Esophagus squamous epithelium (tissue), 4 donors: Measurements from ENCODE around the gene RAB44.

Experiments used
- POLR2A ChIP-seq, 4 donors: fragments of 450-650 bp; IDR thresholded peaks; one replicate each; pipeline ENCODE4 v1.6.1; 2017; ENCODE audit warnings: antibody characterized with exemption in 4 of 4, mild to moderate bottlenecking in 4 of 4, moderate library complexity in 3 of 4
- TF ChIP-seq, protein P1 (sequence below), 6 experiments: fragments of 450-650 bp in 4 of 6; fragments of 200-600 bp in 2 of 6; sonication (generic) in 2 of 6; IDR thresholded peaks; one replicate each; pipeline ENCODE4 v1.5.1; 2016 to 2019; ENCODE audit warnings: antibody characterized with exemption in 6 of 6, mild to moderate bottlenecking in 4 of 6, moderate library complexity in 4 of 6

DNA sequence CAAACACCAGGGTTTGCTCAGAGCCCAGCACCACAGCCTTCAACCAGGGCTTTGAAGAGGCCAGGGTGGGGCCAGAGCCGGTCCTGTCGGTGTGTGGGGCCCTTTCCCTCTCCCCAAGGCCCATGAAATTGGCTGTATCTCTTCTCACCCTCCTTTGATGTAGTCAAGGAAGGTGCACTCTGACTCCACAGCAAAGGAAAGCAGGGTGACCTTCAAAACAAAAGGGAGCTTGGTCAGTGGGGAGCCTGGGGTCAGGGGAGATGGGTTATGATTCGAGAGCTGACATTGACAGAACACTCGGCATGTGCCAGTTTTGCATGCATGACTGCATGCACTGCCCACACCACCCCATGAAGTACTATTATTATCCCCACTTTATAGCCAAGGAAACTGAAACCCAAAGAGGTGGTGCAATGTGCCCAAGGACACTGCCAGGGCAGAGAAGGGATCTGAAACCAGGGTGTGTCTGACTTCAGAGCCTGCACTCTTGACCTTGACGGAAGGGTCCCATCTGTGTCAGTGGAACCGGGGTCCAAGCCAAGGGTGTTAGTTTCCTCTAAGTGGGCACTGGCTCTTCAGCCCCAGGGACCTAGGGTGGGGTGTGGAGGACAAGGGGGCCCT lies 55.4 kb downstream of the RAB44 start:
- TF ChIP-seq, protein P1, sequence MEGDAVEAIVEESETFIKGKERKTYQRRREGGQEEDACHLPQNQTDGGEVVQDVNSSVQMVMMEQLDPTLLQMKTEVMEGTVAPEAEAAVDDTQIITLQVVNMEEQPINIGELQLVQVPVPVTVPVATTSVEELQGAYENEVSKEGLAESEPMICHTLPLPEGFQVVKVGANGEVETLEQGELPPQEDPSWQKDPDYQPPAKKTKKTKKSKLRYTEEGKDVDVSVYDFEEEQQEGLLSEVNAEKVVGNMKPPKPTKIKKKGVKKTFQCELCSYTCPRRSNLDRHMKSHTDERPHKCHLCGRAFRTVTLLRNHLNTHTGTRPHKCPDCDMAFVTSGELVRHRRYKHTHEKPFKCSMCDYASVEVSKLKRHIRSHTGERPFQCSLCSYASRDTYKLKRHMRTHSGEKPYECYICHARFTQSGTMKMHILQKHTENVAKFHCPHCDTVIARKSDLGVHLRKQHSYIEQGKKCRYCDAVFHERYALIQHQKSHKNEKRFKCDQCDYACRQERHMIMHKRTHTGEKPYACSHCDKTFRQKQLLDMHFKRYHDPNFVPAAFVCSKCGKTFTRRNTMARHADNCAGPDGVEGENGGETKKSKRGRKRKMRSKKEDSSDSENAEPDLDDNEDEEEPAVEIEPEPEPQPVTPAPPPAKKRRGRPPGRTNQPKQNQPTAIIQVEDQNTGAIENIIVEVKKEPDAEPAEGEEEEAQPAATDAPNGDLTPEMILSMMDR (IDR thresholded peaks at IDR 0.05) = no peak
- TF ChIP-seq POLR2A (IDR thresholded peaks at IDR 0.05) = no peak
